Measurements from ENCODE around the gene SLC9B2. TPM values are rescaled to one million over a fixed set of nuclear protein-coding genes. Genes with fewer than 3 reads are reported as not detected.

The SLC9B2 gene
- total RNA-seq, 1 donor, result 23.5 TPM

DNA sequence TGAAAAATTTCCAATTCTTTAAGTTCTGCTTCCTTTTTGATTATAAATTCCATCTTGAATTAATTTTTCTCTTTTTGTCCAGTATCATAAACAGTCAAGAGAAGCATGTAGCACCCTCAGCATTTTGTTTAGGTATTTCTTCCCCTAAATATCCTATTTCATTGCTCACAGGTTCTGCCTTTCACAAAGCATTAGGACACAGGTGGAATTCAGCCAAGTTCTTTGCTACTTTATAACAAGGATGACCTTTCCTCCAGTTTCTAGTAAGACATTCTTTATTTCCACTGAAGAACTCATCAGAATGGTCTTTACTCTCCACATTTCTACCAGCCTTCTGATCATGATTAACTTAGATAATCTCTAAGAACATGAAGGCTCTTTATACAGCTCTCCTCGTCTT lies 64.5 kb downstream of the SLC9B2 start:
- TF ChIP-seq, protein P1, sequence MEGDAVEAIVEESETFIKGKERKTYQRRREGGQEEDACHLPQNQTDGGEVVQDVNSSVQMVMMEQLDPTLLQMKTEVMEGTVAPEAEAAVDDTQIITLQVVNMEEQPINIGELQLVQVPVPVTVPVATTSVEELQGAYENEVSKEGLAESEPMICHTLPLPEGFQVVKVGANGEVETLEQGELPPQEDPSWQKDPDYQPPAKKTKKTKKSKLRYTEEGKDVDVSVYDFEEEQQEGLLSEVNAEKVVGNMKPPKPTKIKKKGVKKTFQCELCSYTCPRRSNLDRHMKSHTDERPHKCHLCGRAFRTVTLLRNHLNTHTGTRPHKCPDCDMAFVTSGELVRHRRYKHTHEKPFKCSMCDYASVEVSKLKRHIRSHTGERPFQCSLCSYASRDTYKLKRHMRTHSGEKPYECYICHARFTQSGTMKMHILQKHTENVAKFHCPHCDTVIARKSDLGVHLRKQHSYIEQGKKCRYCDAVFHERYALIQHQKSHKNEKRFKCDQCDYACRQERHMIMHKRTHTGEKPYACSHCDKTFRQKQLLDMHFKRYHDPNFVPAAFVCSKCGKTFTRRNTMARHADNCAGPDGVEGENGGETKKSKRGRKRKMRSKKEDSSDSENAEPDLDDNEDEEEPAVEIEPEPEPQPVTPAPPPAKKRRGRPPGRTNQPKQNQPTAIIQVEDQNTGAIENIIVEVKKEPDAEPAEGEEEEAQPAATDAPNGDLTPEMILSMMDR (IDR thresholded peaks at IDR 0.05; ENCODE audit: extremely low read depth, low read depth, low read length), result no peak
- Histone ChIP-seq H3K27me3 (ENCODE audit: insufficient read depth, low read length) (no peaks in the 10 kb centered on the region), H3K79me2 (ENCODE audit: insufficient read depth, low read length) (no peaks in the 10 kb centered on the region), H3K36me3 (ENCODE audit: insufficient read depth, low read length) (no peaks in the 10 kb centered on the region), H3K4me1 (ENCODE audit: insufficient read depth, low read length) (peaks cover 14% of the 10 kb centered on the region), H4K20me1 (ENCODE audit: insufficient read depth, low read length) (no peaks in the 10 kb centered on the region), H3K4me2 (ENCODE audit: insufficient read depth, low read length) (no peak overlapping the region), H3K9me3 (ENCODE audit: low read depth, low read length) (no peaks in the 10 kb centered on the region), H3K4me3 (ENCODE audit: insufficient read depth, low read length) (no peak overlapping the region), H2AFZ (ENCODE audit: low read length) (no peak overlapping the region), H3K27ac (ENCODE audit: low read depth, low read length) (no peak overlapping the region)
- DNase-seq (ENCODE audit: insufficient read length, low spot score, missing footprints), result no peak

DNA sequence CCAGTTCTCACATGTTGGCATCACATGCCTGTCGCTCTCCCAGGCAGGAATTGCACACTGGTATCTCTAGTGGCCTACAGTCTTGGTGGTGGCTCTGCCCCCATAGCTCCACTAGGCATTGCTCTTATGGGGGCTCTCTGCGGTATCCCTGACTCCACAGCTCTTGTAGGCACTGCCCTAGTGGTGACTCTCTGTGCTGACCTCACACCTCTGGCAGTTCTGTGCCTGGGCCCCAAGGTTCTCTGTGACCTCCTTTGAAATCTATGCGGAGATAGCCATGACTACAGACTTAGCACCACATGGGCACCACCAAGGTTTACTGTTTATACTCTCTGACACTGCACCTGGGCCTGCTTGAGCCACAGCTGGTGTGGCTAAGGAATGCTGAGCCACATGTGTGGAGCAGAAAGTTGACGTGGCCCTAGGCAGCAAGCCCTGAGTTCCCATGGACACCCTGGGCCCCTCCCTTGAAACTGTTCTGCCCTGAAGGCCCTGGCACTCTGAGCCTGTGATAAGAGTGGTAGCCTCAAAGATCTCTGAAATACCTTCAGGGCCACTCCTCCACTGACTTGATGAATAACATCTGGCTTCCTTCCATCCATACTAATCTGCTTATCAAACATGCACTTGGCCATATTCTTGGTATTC lies 65.1 kb downstream of the SLC9B2 start:
- DNase-seq (ENCODE audit: insufficient read length, low spot score, missing footprints), result peak; percentile 47
- H2AFZ ChIP-seq (ENCODE audit: low read length), result no peak overlapping the region

DNA sequence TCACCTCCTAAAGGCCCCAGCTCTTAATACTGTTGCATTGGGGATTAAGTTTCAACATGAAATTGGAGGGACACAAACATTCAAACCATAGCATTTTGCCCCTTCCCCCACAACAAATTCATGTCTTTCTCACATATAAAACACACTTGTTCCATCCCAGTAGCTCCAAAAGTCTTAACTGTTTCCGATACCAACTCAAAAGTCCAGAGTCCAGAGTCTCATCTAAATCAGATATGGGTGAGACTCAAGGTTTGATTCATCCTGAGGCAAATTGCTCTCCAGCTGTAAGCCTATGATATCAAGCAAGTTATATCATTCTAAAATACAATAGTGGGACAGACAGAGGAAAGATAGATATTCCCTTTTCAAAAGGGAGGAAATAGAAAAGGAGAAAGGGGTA lies 65.8 kb downstream of the SLC9B2 start:
- no peak overlapping the region for H3K4me3 ChIP-seq (ENCODE audit: insufficient read depth, low read length)
- no peak overlapping the region for H3K4me2 ChIP-seq (ENCODE audit: insufficient read depth, low read length)
- peaks cover 14% of the 10 kb centered on the region for H3K4me1 ChIP-seq (ENCODE audit: insufficient read depth, low read length)
- no peaks in the 10 kb centered on the region for H3K27me3 ChIP-seq (ENCODE audit: insufficient read depth, low read length)
- H2AFZ ChIP-seq (ENCODE audit: low read length), result no peak overlapping the region
- no peaks in the 10 kb centered on the region for H4K20me1 ChIP-seq (ENCODE audit: insufficient read depth, low read length)
- no peaks in the 10 kb centered on the region for H3K36me3 ChIP-seq (ENCODE audit: insufficient read depth, low read length)
- TF ChIP-seq, protein P1 (IDR thresholded peaks at IDR 0.05; ENCODE audit: extremely low read depth, low read depth, low read length), result no peak
- no peak for DNase-seq (ENCODE audit: insufficient read length, low spot score, missing footprints)
- H3K27ac ChIP-seq (ENCODE audit: low read depth, low read length), result no peak overlapping the region
- no peaks in the 10 kb centered on the region for H3K9me3 ChIP-seq (ENCODE audit: low read depth, low read length)
- no peaks in the 10 kb centered on the region for H3K79me2 ChIP-seq (ENCODE audit: insufficient read depth, low read length)

More for the DNA sequence above, 65.1 kb downstream of the SLC9B2 start:
- Histone ChIP-seq H3K4me1 (ENCODE audit: insufficient read depth, low read length) (peaks cover 14% of the 10 kb centered on the region), H3K27me3 (ENCODE audit: insufficient read depth, low read length) (no peaks in the 10 kb centered on the region), H3K79me2 (ENCODE audit: insufficient read depth, low read length) (no peaks in the 10 kb centered on the region), H4K20me1 (ENCODE audit: insufficient read depth, low read length) (no peaks in the 10 kb centered on the region), H3K4me2 (ENCODE audit: insufficient read depth, low read length) (no peak overlapping the region), H3K27ac (ENCODE audit: low read depth, low read length) (no peak overlapping the region), H3K4me3 (ENCODE audit: insufficient read depth, low read length) (no peak overlapping the region), H3K9me3 (ENCODE audit: low read depth, low read length) (no peaks in the 10 kb centered on the region), H3K36me3 (ENCODE audit: insufficient read depth, low read length) (no peaks in the 10 kb centered on the region)
- TF ChIP-seq, protein P1 (IDR thresholded peaks at IDR 0.05; ENCODE audit: extremely low read depth, low read depth, low read length), result no peak

DNA sequence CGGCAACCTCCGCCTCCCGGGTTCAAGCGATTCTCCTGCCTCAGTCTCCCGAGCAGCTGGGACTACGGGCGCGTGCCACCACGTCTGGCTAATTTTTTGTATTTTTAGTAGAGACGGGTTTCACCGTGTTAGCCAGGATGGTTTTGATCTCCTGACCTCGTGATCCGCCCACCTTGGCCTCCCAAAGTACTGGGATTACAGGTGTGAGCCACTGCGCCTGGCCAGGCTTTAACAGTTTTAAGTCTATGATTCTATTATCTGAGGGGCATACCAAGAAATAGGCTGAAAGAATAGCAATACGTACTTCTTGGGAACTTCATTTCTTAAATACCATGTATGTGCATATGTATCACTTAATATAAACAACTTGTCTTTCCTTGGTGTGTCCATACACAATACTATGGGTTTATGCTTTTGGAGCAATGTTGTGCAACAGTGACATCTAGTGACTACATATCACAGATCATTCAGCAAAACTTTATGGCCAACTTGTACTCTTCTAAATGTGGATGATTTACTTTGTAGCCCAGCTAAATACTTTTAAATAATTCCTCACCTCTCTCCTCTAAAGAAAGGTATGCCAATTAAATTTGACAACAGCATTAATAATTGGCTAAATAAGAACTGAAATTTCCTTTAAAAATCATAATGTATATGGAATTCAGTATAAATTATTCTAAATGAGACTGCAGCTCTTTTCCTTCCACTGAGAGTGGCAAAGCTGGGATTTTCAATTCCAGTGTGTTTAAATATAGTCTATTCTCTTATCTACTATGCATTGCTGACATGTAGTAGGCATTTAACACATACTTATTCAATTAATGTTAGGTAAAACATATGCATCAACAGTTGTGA lies 67.5 kb downstream of the SLC9B2 start:
- H3K4me1 ChIP-seq (ENCODE audit: insufficient read depth, low read length), result peaks cover 14% of the 10 kb centered on the region
- no peaks in the 10 kb centered on the region for H4K20me1 ChIP-seq (ENCODE audit: insufficient read depth, low read length)
- peak; percentile 85 for DNase-seq (ENCODE audit: insufficient read length, low spot score, missing footprints)
- H3K27me3 ChIP-seq (ENCODE audit: insufficient read depth, low read length), result no peaks in the 10 kb centered on the region
- TF ChIP-seq, protein P1 (IDR thresholded peaks at IDR 0.05; ENCODE audit: extremely low read depth, low read depth, low read length), result peak; percentile 68
- H3K4me2 ChIP-seq (ENCODE audit: insufficient read depth, low read length), result no peak overlapping the region
- H3K27ac ChIP-seq (ENCODE audit: low read depth, low read length), result no peak overlapping the region
- H2AFZ ChIP-seq (ENCODE audit: low read length), result no peak overlapping the region
- no peak overlapping the region for H3K4me3 ChIP-seq (ENCODE audit: insufficient read depth, low read length)
- no peaks in the 10 kb centered on the region for H3K9me3 ChIP-seq (ENCODE audit: low read depth, low read length)
- no peaks in the 10 kb centered on the region for H3K79me2 ChIP-seq (ENCODE audit: insufficient read depth, low read length)
- H3K36me3 ChIP-seq (ENCODE audit: insufficient read depth, low read length), result no peaks in the 10 kb centered on the region

Data from osteoblast (primary cell).